BLaER1 treated with 17β-estradiol and CSF1 and Interleukin-3, amounts not matched to agents 10 nM and 100 nM (cell line): ENCODE measurements around the gene ASXL2.

Experiments used
- H3K27ac ChIP-seq, 11 experiments: shearing (Covaris generic); formaldehyde crosslinking; 2 replicates each; pipeline ENCODE4 v1.8.1; 2022
- H3K27me3 ChIP-seq, 11 experiments: shearing (Covaris generic); formaldehyde crosslinking; 2 replicates each; pipeline ENCODE4 v1.8.1; 2022
- H3K36me3 ChIP-seq, 11 experiments: shearing (Covaris generic); formaldehyde crosslinking; 2 replicates each; pipeline ENCODE4 v1.8.1; 2022
- H3K4me1 ChIP-seq, 10 experiments: shearing (Covaris generic); formaldehyde crosslinking; 2 replicates each; pipeline ENCODE4 v1.8.1; 2022
- H3K4me2 ChIP-seq, 11 experiments: shearing (Covaris generic); formaldehyde crosslinking; 2 replicates each; pipeline ENCODE4 v1.8.1; 2022
- H3K4me3 ChIP-seq, 10 experiments: shearing (Covaris generic); formaldehyde crosslinking; 2 replicates each; pipeline ENCODE4 v1.8.1; 2022
- H3K9ac ChIP-seq, 11 experiments: shearing (Covaris generic); formaldehyde crosslinking; 2 replicates each; pipeline ENCODE4 v1.8.1; 2022
- H3K9me3 ChIP-seq, 11 experiments: shearing (Covaris generic); formaldehyde crosslinking; replicated peaks in 1 of 11; 2 replicates each; pipeline ENCODE4 v1.8.1; 2022
- H4K20me1 ChIP-seq, 11 experiments: shearing (Covaris generic); formaldehyde crosslinking; 2 replicates each; pipeline ENCODE4 v1.8.1; 2022
- Cebpa-rat ChIP-seq, 11 experiments: shearing (Covaris generic); IDR thresholded peaks; 2 replicates each; pipeline ENCODE4 v1.8.1; 2022

The ASXL2 gene

GRCh38 chr2:25784404-25784803 lies 93.9 kb downstream of the ASXL2 start:
- H3K27ac ChIP-seq = no peak overlapping the region

GRCh38 chr2:25777077-25777476 lies 101.2 kb downstream of the ASXL2 start:
- H3K27me3 ChIP-seq = no peaks in the 10 kb centered on the region
- H3K4me3 ChIP-seq = no peak overlapping the region
- no peaks in the 10 kb centered on the region for H3K9me3 ChIP-seq
- H3K4me2 ChIP-seq = no peak overlapping the region
- no peak for TF ChIP-seq Cebpa-rat (IDR thresholded peaks at IDR 0.05)
- peaks cover 0 to 7% (median 0%) of the 10 kb centered on the region in 10 experiments; a peak in 3 of 20 replicates for H3K4me1 ChIP-seq
- H3K27ac ChIP-seq = no peak overlapping the region
- no peaks in the 10 kb centered on the region for H4K20me1 ChIP-seq
- H3K9ac ChIP-seq = no peak overlapping the region
- peaks cover 21 to 94% (median 46%) of the 10 kb centered on the region in 11 experiments for H3K36me3 ChIP-seq

More at GRCh38 chr2:25784404-25784803, 93.9 kb downstream of the ASXL2 start:
- H3K4me2 ChIP-seq = no peak overlapping the region
- peaks cover 60 to 99% (median 79%) of the 10 kb centered on the region in 11 experiments for H3K36me3 ChIP-seq
- no peaks in the 10 kb centered on the region for H3K9me3 ChIP-seq
- H3K4me3 ChIP-seq = no peak overlapping the region
- H4K20me1 ChIP-seq = peaks cover 0 to 27% (median 0%) of the 10 kb centered on the region in 11 experiments; a peak in 3 of 22 replicates
- no peak for TF ChIP-seq Cebpa-rat (IDR thresholded peaks at IDR 0.05)
- H3K9ac ChIP-seq = no peak overlapping the region
- no peaks in the 10 kb centered on the region for H3K27me3 ChIP-seq
- H3K4me1 ChIP-seq = no peaks in the 10 kb centered on the region

- Histone ChIP-seq H3K9me3 (no peaks in the 10 kb centered on the region), H3K9ac (no peak overlapping the region), H3K27ac (no peak overlapping the region), H3K4me1 (peaks cover 0 to 7% (median 0%) of the 10 kb centered on the region in 10 experiments; a peak in 3 of 20 replicates), H3K4me3 (no peak overlapping the region), H4K20me1 (0 out of 22 replicates have a peak, but pooled peaks cover 0 to 4% (median 0%) of the 10 kb centered on the region in 11 experiments), H3K27me3 (no peaks in the 10 kb centered on the region), H3K36me3 (peaks cover 50 to 98% (median 62%) of the 10 kb centered on the region in 11 experiments), H3K4me2 (no peak overlapping the region)
- TF ChIP-seq Cebpa-rat (IDR thresholded peaks at IDR 0.05) = no peak
Observed at GRCh38 chr2:25772078-25772477, 106.2 kb downstream of the ASXL2 start.

GRCh38 chr2:25763575-25763974 lies 114.7 kb downstream of the ASXL2 start:
- peaks cover 0 to 22% (median 2%) of the 10 kb centered on the region in 10 experiments; a peak in 6 of 20 replicates for H3K4me1 ChIP-seq
- peaks cover 0 to 20% (median 0%) of the 10 kb centered on the region in 11 experiments; a peak in 3 of 22 replicates for H4K20me1 ChIP-seq
- no peak overlapping the region for H3K9ac ChIP-seq
- no peaks in the 10 kb centered on the region for H3K9me3 ChIP-seq
- H3K4me2 ChIP-seq = no peak overlapping the region
- H3K27ac ChIP-seq = no peak overlapping the region
- no peaks in the 10 kb centered on the region for H3K27me3 ChIP-seq
- no peak overlapping the region for H3K4me3 ChIP-seq
- peaks cover 77 to 99% (median 90%) of the 10 kb centered on the region in 11 experiments for H3K36me3 ChIP-seq
- no peak for TF ChIP-seq Cebpa-rat (IDR thresholded peaks at IDR 0.05)

- H3K36me3 ChIP-seq = peaks cover 85 to 98% (median 91%) of the 10 kb centered on the region in 11 experiments
- peaks cover 0 to 20% (median 4%) of the 10 kb centered on the region in 10 experiments; a peak in 10 of 20 replicates for H3K4me1 ChIP-seq
- TF ChIP-seq Cebpa-rat (IDR thresholded peaks at IDR 0.05) = no peak
- no peaks in the 10 kb centered on the region for H3K9me3 ChIP-seq
- no peak overlapping the region for H3K4me2 ChIP-seq
- H3K27me3 ChIP-seq = no peaks in the 10 kb centered on the region
- H3K9ac ChIP-seq = no peak overlapping the region
- no peak overlapping the region for H3K4me3 ChIP-seq
- peaks cover 0 to 21% (median 0%) of the 10 kb centered on the region in 11 experiments; a peak in 3 of 22 replicates for H4K20me1 ChIP-seq
- H3K27ac ChIP-seq = no peak overlapping the region
Observed at GRCh38 chr2:25760297-25760696, 118.0 kb downstream of the ASXL2 start.

- Histone ChIP-seq H3K36me3 (peaks cover 90 to 99% (median 92%) of the 10 kb centered on the region in 11 experiments), H3K4me2 (no peak overlapping the region), H3K9me3 (no peaks in the 10 kb centered on the region), H3K27me3 (no peaks in the 10 kb centered on the region), H3K4me1 (peaks cover 0 to 19% (median 3%) of the 10 kb centered on the region in 10 experiments; a peak in 9 of 20 replicates), H3K27ac (no peak overlapping the region), H3K9ac (no peak overlapping the region), H4K20me1 (peaks cover 0 to 18% (median 0%) of the 10 kb centered on the region in 11 experiments; a peak in 3 of 22 replicates), H3K4me3 (no peak overlapping the region)
- no peak for TF ChIP-seq Cebpa-rat (IDR thresholded peaks at IDR 0.05)
Observed at GRCh38 chr2:25758348-25758747, 119.9 kb downstream of the ASXL2 start.

GRCh38 chr2:25757906-25758305 lies 120.4 kb downstream of the ASXL2 start:
- H3K4me2 ChIP-seq = no peak overlapping the region
- peaks cover 90 to 99% (median 94%) of the 10 kb centered on the region in 11 experiments for H3K36me3 ChIP-seq
- H3K9me3 ChIP-seq = no peaks in the 10 kb centered on the region
- no peak overlapping the region for H3K4me3 ChIP-seq
- no peaks in the 10 kb centered on the region for H3K27me3 ChIP-seq
- H4K20me1 ChIP-seq = peaks cover 0 to 13% (median 0%) of the 10 kb centered on the region in 11 experiments; a peak in 3 of 22 replicates
- TF ChIP-seq Cebpa-rat (IDR thresholded peaks at IDR 0.05) = no peak
- no peak overlapping the region for H3K27ac ChIP-seq
- peaks cover 0 to 14% (median 3%) of the 10 kb centered on the region in 10 experiments; a peak in 9 of 20 replicates for H3K4me1 ChIP-seq
- H3K9ac ChIP-seq = no peak overlapping the region

GRCh38 chr2:25756536-25756935 lies 121.8 kb downstream of the ASXL2 start:
- H3K36me3 ChIP-seq = peaks cover 95 to 100% (median 99%) of the 10 kb centered on the region in 11 experiments
- peak overlapping the region in 5 of 11 experiments; percentile 1 to 40 (median 6); a peak in 5 of 22 replicates for H3K4me2 ChIP-seq
- peak overlapping the region in 4 of 11 experiments; percentile 29 to 38 (median 34); a peak in 8 of 22 replicates for H3K27ac ChIP-seq
- no peaks in the 10 kb centered on the region for H3K27me3 ChIP-seq
- H3K4me1 ChIP-seq = peaks cover 0 to 13% (median 3%) of the 10 kb centered on the region in 10 experiments; a peak in 9 of 20 replicates
- H4K20me1 ChIP-seq = peaks cover 0 to 9% (median 0%) of the 10 kb centered on the region in 11 experiments; a peak in 3 of 22 replicates
- H3K9ac ChIP-seq = no peak overlapping the region
- TF ChIP-seq Cebpa-rat (IDR thresholded peaks at IDR 0.05) = no peak
- no peaks in the 10 kb centered on the region for H3K9me3 ChIP-seq
- H3K4me3 ChIP-seq = no peak overlapping the region

- TF ChIP-seq Cebpa-rat (IDR thresholded peaks at IDR 0.05) = no peak
- no peaks in the 10 kb centered on the region for H3K9me3 ChIP-seq
- H3K4me1 ChIP-seq = peaks cover 0 to 1% (median 0%) of the 10 kb centered on the region in 10 experiments; a peak in 1 of 20 replicates
- H3K27ac ChIP-seq = no peak overlapping the region
- H3K36me3 ChIP-seq = peaks cover 88 to 100% (median 96%) of the 10 kb centered on the region in 11 experiments
- no peak overlapping the region for H3K4me3 ChIP-seq
- peaks cover 0 to 31% (median 0%) of the 10 kb centered on the region in 11 experiments; a peak in 9 of 22 replicates for H4K20me1 ChIP-seq
- H3K4me2 ChIP-seq = no peak overlapping the region
- H3K9ac ChIP-seq = no peak overlapping the region
- H3K27me3 ChIP-seq = no peaks in the 10 kb centered on the region
Observed at GRCh38 chr2:25749676-25750075, 128.6 kb downstream of the ASXL2 start.
